PC-3 (cell line): Measurements from ENCODE around the gene DDX19B. TPM values are rescaled to one million over a fixed set of nuclear protein-coding genes. Genes with fewer than 3 reads are reported as not detected.

Source experiments
- ATAC-seq: fragments of 200-7000 bp; cut with Tn5 transposase; 2 replicates; pipeline ENCODE4 v1.9.1; 2020; ENCODE audit warnings: mild to moderate bottlenecking, moderate library complexity
- BruUV-seq: library from RNA; stranded (reverse); fragments of 400-500 nt; replicated peaks from 2 replicates; lab custom pipeline; 2021; lab: Mats Ljungman, UMichigan
- CTCF ChIA-PET: fragments of 300-600 bp; sonication (Branson Sonifier 250); formaldehyde crosslinking; loops from one replicate; lab custom pipeline; 2022; ENCODE audit warnings: antibody characterized with exemption; lab: Charles Lee
- POLR2A ChIA-PET: fragments of 300-600 bp; sonication (Branson Sonifier 250); formaldehyde crosslinking; loops from one replicate; lab custom pipeline; 2022; ENCODE audit warnings: antibody characterized with exemption; ENCODE audit not compliant: unreplicated experiment; lab: Charles Lee
- DNase-seq: peaks from one replicate; pipeline ENCODE4 v3.0.0-alpha.2; 2015
- H2AFZ ChIP-seq: fragments of 300-600 bp; sonication (generic); 2 replicates; pipeline ENCODE4 v1.6.0; 2016; ENCODE audit warnings: antibody characterized with exemption, low read length
- H3F3A ChIP-seq: fragments of 300-600 bp; sonication (generic); one replicate; pipeline ENCODE4 v1.6.0; 2017; ENCODE audit warnings: antibody characterized with exemption, low read length, control low read depth, mild to moderate bottlenecking; ENCODE audit not compliant: unreplicated experiment
- H3K27ac ChIP-seq: fragments of 300-600 bp; sonication (generic); 2 replicates; pipeline ENCODE4 v1.5.1; 2016; ENCODE audit warnings: mild to moderate bottlenecking, low read length
- H3K27me3 ChIP-seq: fragments of 300-600 bp; sonication (generic); 2 replicates; pipeline ENCODE4 v1.6.1; 2016; ENCODE audit warnings: low read length, mixed read lengths
- H3K36me3 ChIP-seq: fragments of 300-600 bp; sonication (generic); 2 replicates; pipeline ENCODE4 v1.6.1; 2016; ENCODE audit warnings: low read depth, mixed run types, low read length, mixed read lengths
- H3K4me1 ChIP-seq: fragments of 300-600 bp; sonication (generic); 2 replicates; pipeline ENCODE4 v1.5.1; 2016; ENCODE audit warnings: low read length; ENCODE audit not compliant: insufficient read depth
- H3K4me2 ChIP-seq: fragments of 300-600 bp; sonication (generic); 2 replicates; pipeline ENCODE4 v1.6.0; 2016; ENCODE audit warnings: low read length
- H3K4me3 ChIP-seq: fragments of 300-600 bp; sonication (generic); 2 replicates; pipeline ENCODE4 v1.5.1; 2016; ENCODE audit warnings: mild to moderate bottlenecking, low read length, mixed read lengths
- H3K79me2 ChIP-seq: fragments of 300-600 bp; sonication (generic); 2 replicates; pipeline ENCODE4 v1.6.1; 2017; ENCODE audit warnings: low read length, mixed read lengths
- H3K9ac ChIP-seq: fragments of 300-600 bp; sonication (generic); 2 replicates; pipeline ENCODE4 v1.6.0; 2016; ENCODE audit warnings: mild to moderate bottlenecking, low read length
- H3K9me2 ChIP-seq: fragments of 300-600 bp; sonication (generic); replicated peaks from 2 replicates; pipeline ENCODE4 v1.6.1; 2016; ENCODE audit warnings: mixed run types, low read length, mixed read lengths
- H3K9me3 ChIP-seq: fragments of 300-600 bp; sonication (generic); 2 replicates; pipeline ENCODE4 v1.6.1; 2016; ENCODE audit warnings: low read length, mixed read lengths
- H4K20me1 ChIP-seq: fragments of 300-600 bp; sonication (generic); 2 replicates; pipeline ENCODE4 v1.6.1; 2016; ENCODE audit warnings: low read length, mixed read lengths
- EZH2 ChIP-seq: fragments of 300-600 bp; sonication (generic); IDR thresholded peaks from one replicate; pipeline ENCODE4 v1.6.1; 2017; ENCODE audit warnings: antibody characterized with exemption, mild to moderate bottlenecking, low read length; ENCODE audit not compliant: unreplicated experiment
- EZH2phosphoT487 ChIP-seq: fragments of 300-600 bp; sonication (generic); IDR thresholded peaks from 2 replicates; pipeline ENCODE4 v1.6.1; 2018; ENCODE audit warnings: mild to moderate bottlenecking, antibody characterized with exemption, low read length, borderline replicate concordance
- intact Hi-C: fragments of 100-400 bp; cut with micrococcal nuclease; formaldehyde crosslinking; loops from 2 replicates; pipeline ENCODE4 v1.9.0; 2023
- total RNA-seq: library from RNA; depleted of rRNA; stranded (reverse); fragments of >200 nt; gene quantifications from 2 replicates; pipeline ENCODE4 v1.2.3, GENCODE V29; 2014
- TF ChIP-seq, protein P1 (sequence below): fragments of 300-600 bp; sonication (generic); conservative IDR thresholded peaks from 2 replicates; pipeline ENCODE4 v1.5.1; 2017; ENCODE audit warnings: antibody characterized with exemption, low read depth, mild to moderate bottlenecking, low read length

The DDX19B gene
- total RNA-seq, 1 experiment from 2014 or later = 21.5 TPM

DNA sequence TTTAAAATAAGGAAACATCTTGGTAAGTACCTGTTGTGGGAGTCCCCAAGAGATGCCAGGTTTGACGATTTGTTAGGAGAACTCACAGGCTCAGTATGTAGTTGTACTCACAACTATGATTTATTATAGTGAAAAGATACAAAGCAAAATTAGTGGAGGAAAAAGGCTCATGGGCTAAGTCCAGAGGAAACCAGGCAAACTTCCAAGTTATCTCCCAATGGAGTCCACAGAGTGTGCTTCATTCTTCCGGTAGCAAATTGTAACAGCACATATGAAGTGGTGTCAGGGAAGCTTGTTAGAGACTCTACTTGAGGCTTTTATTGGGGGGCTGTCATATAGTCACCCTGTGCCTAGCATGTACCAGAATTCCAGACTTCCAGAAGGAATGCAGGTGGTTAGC, 50.0 kb downstream of the DDX19B start:
- BruUV-seq = no TSS peak
- H2AFZ ChIP-seq = no peak overlapping the region
- H3K4me3 ChIP-seq = no peak overlapping the region
- H3K9me3 ChIP-seq = no peaks in the 10 kb centered on the region
- no peaks in the 10 kb centered on the region for H3F3A ChIP-seq
- 0 out of 2 replicates have a peak, but pooled peaks cover 2% of the 10 kb centered on the region for H3K36me3 ChIP-seq
- TF ChIP-seq, protein P1, sequence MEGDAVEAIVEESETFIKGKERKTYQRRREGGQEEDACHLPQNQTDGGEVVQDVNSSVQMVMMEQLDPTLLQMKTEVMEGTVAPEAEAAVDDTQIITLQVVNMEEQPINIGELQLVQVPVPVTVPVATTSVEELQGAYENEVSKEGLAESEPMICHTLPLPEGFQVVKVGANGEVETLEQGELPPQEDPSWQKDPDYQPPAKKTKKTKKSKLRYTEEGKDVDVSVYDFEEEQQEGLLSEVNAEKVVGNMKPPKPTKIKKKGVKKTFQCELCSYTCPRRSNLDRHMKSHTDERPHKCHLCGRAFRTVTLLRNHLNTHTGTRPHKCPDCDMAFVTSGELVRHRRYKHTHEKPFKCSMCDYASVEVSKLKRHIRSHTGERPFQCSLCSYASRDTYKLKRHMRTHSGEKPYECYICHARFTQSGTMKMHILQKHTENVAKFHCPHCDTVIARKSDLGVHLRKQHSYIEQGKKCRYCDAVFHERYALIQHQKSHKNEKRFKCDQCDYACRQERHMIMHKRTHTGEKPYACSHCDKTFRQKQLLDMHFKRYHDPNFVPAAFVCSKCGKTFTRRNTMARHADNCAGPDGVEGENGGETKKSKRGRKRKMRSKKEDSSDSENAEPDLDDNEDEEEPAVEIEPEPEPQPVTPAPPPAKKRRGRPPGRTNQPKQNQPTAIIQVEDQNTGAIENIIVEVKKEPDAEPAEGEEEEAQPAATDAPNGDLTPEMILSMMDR = no peak
- TF ChIP-seq EZH2 (no peak), EZH2phosphoT487 (no peak)
- H3K9ac ChIP-seq = no peak overlapping the region
- no peaks in the 10 kb centered on the region for H4K20me1 ChIP-seq
- intact Hi-C loops = no loop called here
- POLR2A ChIA-PET = no interaction called here
- no peak overlapping the region for H3K4me2 ChIP-seq
- H3K9me2 ChIP-seq = no peaks in the 10 kb centered on the region
- no peaks in the 10 kb centered on the region for H3K27me3 ChIP-seq
- ATAC-seq (no peak), DNase-seq (no peak)
- no peak overlapping the region for H3K27ac ChIP-seq
- CTCF ChIA-PET = no interaction called here
- peaks cover 9% of the 10 kb centered on the region; the same call in 1 of the 2 replicates for H3K4me1 ChIP-seq
- peaks cover 47% of the 10 kb centered on the region for H3K79me2 ChIP-seq

DNA sequence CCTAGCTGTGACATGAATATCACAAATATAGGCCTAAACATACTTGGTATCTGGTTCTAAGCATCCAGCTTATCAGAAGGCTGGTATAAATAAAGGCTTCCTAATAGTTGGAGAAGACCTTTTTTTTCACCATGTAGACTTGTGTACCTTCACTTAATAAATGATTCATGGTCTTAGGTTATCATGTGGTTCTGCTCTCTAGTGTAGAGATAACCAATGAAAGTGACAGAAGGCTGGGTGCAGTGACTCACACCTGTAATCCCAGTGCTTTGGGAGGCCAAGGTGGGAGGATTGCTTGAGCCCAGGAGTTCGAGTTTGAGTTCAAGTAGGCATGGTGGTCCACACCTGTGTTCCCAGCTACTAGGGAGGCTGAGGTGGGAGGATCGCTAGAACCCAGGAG, 50.8 kb downstream of the DDX19B start:
- Histone ChIP-seq H3K36me3 (peaks cover 2% of the 10 kb centered on the region; the same call in 1 of the 2 replicates), H3F3A (no peaks in the 10 kb centered on the region), H3K4me1 (peaks cover 9% of the 10 kb centered on the region; the same call in 1 of the 2 replicates), H2AFZ (no peak overlapping the region), H4K20me1 (no peaks in the 10 kb centered on the region), H3K9me3 (no peaks in the 10 kb centered on the region), H3K27ac (no peak overlapping the region), H3K79me2 (peaks cover 47% of the 10 kb centered on the region), H3K4me3 (no peak overlapping the region), H3K9me2 (no peaks in the 10 kb centered on the region), H3K27me3 (no peaks in the 10 kb centered on the region), H3K9ac (no peak overlapping the region), H3K4me2 (no peak overlapping the region)
- no TSS peak for BruUV-seq
- DNase-seq (no peak), ATAC-seq (no peak)
- POLR2A ChIA-PET = no interaction called here
- intact Hi-C loops = no loop called here
- TF ChIP-seq EZH2 = no peak
- TF ChIP-seq, protein P1 = no peak
- no peak for TF ChIP-seq EZH2phosphoT487
- CTCF ChIA-PET = no interaction called here

DNA sequence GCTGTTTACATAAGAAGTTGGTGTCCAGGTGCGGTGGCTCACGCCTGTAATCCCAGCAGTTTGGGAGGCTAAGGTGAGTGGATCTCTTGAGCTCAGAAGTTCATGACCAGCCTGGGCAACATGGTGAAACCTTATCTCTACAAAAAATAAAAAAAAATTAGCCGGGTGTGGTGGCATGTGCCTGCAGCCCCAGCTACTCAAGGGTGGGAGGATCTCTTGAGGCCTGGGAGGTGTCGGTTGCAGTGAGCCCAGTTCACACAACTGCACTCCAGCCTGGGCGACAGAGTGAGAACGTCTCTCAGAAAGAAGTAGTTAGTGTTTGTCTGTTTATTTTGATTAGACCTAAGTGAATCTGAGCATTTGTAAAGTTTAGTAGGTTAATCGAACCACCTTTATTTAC, 60.6 kb downstream of the DDX19B start:
- Histone ChIP-seq H2AFZ (no peak overlapping the region), H3K4me3 (no peak overlapping the region), H3K27me3 (no peaks in the 10 kb centered on the region), H3K9me2 (no peaks in the 10 kb centered on the region), H3K36me3 (peaks cover 23% of the 10 kb centered on the region), H4K20me1 (no peaks in the 10 kb centered on the region), H3F3A (no peaks in the 10 kb centered on the region), H3K9ac (no peak overlapping the region), H3K9me3 (no peaks in the 10 kb centered on the region), H3K27ac (no peak overlapping the region), H3K4me2 (no peak overlapping the region), H3K79me2 (no peaks in the 10 kb centered on the region), H3K4me1 (no peaks in the 10 kb centered on the region)
- ATAC-seq (no peak), DNase-seq (no peak)
- intact Hi-C loops = no loop called here
- POLR2A ChIA-PET = no interaction called here
- TF ChIP-seq, protein P1 = no peak
- TF ChIP-seq EZH2 (no peak), EZH2phosphoT487 (no peak)
- no TSS peak for BruUV-seq
- CTCF ChIA-PET = no interaction called here
